Measurements from ENCODE around the gene MPV17. TPM values are rescaled to one million over a fixed set of nuclear protein-coding genes. Genes with fewer than 3 reads are reported as not detected.

Gene MPV17
- total and polyA plus RNA-seq, 2 donors (not counting 1 experiment from before 2014, with no cell fraction given): 83.2 to 272 TPM

GRCh38 chr2:27316655-27317412, 6.1 kb downstream of the MPV17 start:
- Histone ChIP-seq H3K27me3 (ENCODE audit: control insufficient read depth, insufficient read depth, low read length) (no peaks in the 10 kb centered on the region), H3K4me2 (ENCODE audit: extremely low read depth, insufficient read depth, low read length) (no peak overlapping the region), H3K4me3 (replicated peaks in 1 of 4; ENCODE audit: control extremely low read depth in 1 of 4, insufficient read depth in 1 of 4, low read depth in 3 of 4, low read length in 4 of 4) (no peak overlapping the region), H2AFZ (ENCODE audit: low read length) (no peak overlapping the region), H3K27ac (ENCODE audit: insufficient read depth, low read length) (no peak overlapping the region), H3K4me1 (ENCODE audit: control insufficient read depth, extremely low read depth, insufficient read depth, low read length) (peaks cover 10% of the 10 kb centered on the region), H4K20me1 (ENCODE audit: control insufficient read depth, extremely low read depth, insufficient read depth, low read length) (no peaks in the 10 kb centered on the region), H3K9me3 (ENCODE audit: control insufficient read depth, insufficient read depth, low read depth, low read length) (no peaks in the 10 kb centered on the region), H3K9ac (ENCODE audit: insufficient read depth, low read length) (no peak overlapping the region), H3K36me3 (ENCODE audit: control insufficient read depth, insufficient read depth, low read length) (peaks cover 2% of the 10 kb centered on the region), H3K79me2 (ENCODE audit: control insufficient read depth, insufficient read depth, low read length) (no peaks in the 10 kb centered on the region)
- no peak for DNase-seq (ENCODE audit: low read depth in 2 of 2)
- TF ChIP-seq CTCF (conservative IDR thresholded peaks at IDR 0.05 in 1 of 2, IDR thresholded peaks at IDR 0.05 in 1 of 2; ENCODE audit: low read depth in 1 of 2, low read length in 2 of 2) (no peak), EZH2 (IDR thresholded peaks at IDR 0.05; ENCODE audit: low read length, missing control alignments) (no peak)

- H3K4me1 ChIP-seq (ENCODE audit: control insufficient read depth, extremely low read depth, insufficient read depth, low read length): no peaks in the 10 kb centered on the region
- H3K79me2 ChIP-seq (ENCODE audit: control insufficient read depth, insufficient read depth, low read length): no peaks in the 10 kb centered on the region
- no peak for TF ChIP-seq EZH2 (IDR thresholded peaks at IDR 0.05; ENCODE audit: low read length, missing control alignments)
- no peak for DNase-seq (ENCODE audit: low read depth in 2 of 2)
- no peaks in the 10 kb centered on the region for H3K27me3 ChIP-seq (ENCODE audit: control insufficient read depth, insufficient read depth, low read length)
- H3K9ac ChIP-seq (ENCODE audit: insufficient read depth, low read length): no peak overlapping the region
- no peak overlapping the region for H3K4me3 ChIP-seq (replicated peaks in 1 of 4; ENCODE audit: control extremely low read depth in 1 of 4, insufficient read depth in 1 of 4, low read depth in 3 of 4, low read length in 4 of 4)
- H2AFZ ChIP-seq (ENCODE audit: low read length): no peak overlapping the region
- no peak overlapping the region for H3K27ac ChIP-seq (ENCODE audit: insufficient read depth, low read length)
- H3K4me2 ChIP-seq (ENCODE audit: extremely low read depth, insufficient read depth, low read length): no peak overlapping the region
- no peaks in the 10 kb centered on the region for H3K9me3 ChIP-seq (ENCODE audit: control insufficient read depth, insufficient read depth, low read depth, low read length)
- peaks cover 2% of the 10 kb centered on the region for H3K36me3 ChIP-seq (ENCODE audit: control insufficient read depth, insufficient read depth, low read length)
- H4K20me1 ChIP-seq (ENCODE audit: control insufficient read depth, extremely low read depth, insufficient read depth, low read length): no peaks in the 10 kb centered on the region
Measured at GRCh38 chr2:27315122-27315521, 7.8 kb downstream of the MPV17 start.

GRCh38 chr2:27314709-27315108, 8.2 kb downstream of the MPV17 start:
- no peaks in the 10 kb centered on the region for H3K4me1 ChIP-seq (ENCODE audit: control insufficient read depth, extremely low read depth, insufficient read depth, low read length)
- no peaks in the 10 kb centered on the region for H3K9me3 ChIP-seq (ENCODE audit: control insufficient read depth, insufficient read depth, low read depth, low read length)
- H4K20me1 ChIP-seq (ENCODE audit: control insufficient read depth, extremely low read depth, insufficient read depth, low read length): no peaks in the 10 kb centered on the region
- no peak overlapping the region for H3K27ac ChIP-seq (ENCODE audit: insufficient read depth, low read length)
- H3K27me3 ChIP-seq (ENCODE audit: control insufficient read depth, insufficient read depth, low read length): no peaks in the 10 kb centered on the region
- H3K9ac ChIP-seq (ENCODE audit: insufficient read depth, low read length): no peak overlapping the region
- H3K36me3 ChIP-seq (ENCODE audit: control insufficient read depth, insufficient read depth, low read length): peaks cover 2% of the 10 kb centered on the region
- no peak overlapping the region for H3K4me3 ChIP-seq (replicated peaks in 1 of 4; ENCODE audit: control extremely low read depth in 1 of 4, insufficient read depth in 1 of 4, low read depth in 3 of 4, low read length in 4 of 4)
- DNase-seq (ENCODE audit: low read depth in 2 of 2): no peak
- no peak overlapping the region for H2AFZ ChIP-seq (ENCODE audit: low read length)
- no peaks in the 10 kb centered on the region for H3K79me2 ChIP-seq (ENCODE audit: control insufficient read depth, insufficient read depth, low read length)
- TF ChIP-seq CTCF (conservative IDR thresholded peaks at IDR 0.05 in 1 of 2, IDR thresholded peaks at IDR 0.05 in 1 of 2; ENCODE audit: low read depth in 1 of 2, low read length in 2 of 2) (no peak), EZH2 (IDR thresholded peaks at IDR 0.05; ENCODE audit: low read length, missing control alignments) (no peak)
- no peak overlapping the region for H3K4me2 ChIP-seq (ENCODE audit: extremely low read depth, insufficient read depth, low read length)

Measured in fibroblast of lung (primary cell).